HG03432 (cell line): ENCODE data around the gene SH2D6.

ENCODE experiments used
- ATAC-seq: cut with Tn5 transposase; IDR thresholded peaks from one replicate; pipeline ENCODE4 v1.9.1; 2021; ENCODE audit warnings: mild to moderate bottlenecking, moderate library complexity; ENCODE audit not compliant: unreplicated experiment

The SH2D6 gene

DNA sequence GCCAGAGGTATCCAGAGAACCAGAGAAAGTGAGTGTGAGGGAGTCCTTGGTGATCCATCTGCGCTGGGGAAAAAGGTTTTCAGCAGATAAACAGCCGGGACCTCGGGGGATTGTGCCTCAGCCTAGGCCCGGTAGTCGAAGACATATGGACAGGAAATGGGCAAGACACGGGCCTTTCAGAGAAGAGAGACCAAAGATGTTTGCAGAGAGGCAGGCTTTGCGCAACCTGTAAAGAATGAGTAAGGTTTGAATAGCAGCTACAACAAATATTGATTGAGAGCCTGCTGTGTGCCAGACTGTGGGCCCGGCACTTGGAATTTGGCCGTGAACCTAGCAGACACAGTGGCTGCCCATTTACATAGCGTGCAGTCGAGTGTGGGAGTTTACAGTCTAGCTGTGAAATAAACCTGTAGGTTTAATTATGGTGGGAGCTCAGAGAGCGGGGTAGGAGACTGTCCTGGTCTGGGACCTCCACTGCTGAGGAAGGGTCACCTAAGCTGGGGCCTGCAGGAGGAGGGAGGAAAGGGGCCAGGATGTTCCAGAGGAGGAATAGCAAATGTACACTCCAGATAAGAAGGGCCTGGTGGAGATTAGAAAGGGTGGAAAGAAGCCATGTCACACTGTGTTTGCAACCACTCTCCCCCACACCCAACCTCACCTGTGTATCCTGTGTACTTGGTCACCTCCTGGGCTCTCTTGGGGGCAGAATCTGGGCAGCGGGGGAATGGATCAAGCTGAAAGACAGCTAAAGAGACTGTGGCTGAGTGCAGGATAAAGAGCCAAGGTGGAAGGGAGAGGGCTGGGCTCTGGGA is 3.0 kb downstream of the SH2D6 start:
- ATAC-seq, result no peak

- ATAC-seq, result no peak
Measured at GRCh38 chr2:85422072-85422457, 3.6 kb downstream of the SH2D6 start.

GRCh38 chr2:85423525-85423924 is 5.0 kb downstream of the SH2D6 start:
- no peak for ATAC-seq

GRCh38 chr2:85425588-85425987 is 7.1 kb downstream of the SH2D6 start:
- ATAC-seq, result no peak

DNA sequence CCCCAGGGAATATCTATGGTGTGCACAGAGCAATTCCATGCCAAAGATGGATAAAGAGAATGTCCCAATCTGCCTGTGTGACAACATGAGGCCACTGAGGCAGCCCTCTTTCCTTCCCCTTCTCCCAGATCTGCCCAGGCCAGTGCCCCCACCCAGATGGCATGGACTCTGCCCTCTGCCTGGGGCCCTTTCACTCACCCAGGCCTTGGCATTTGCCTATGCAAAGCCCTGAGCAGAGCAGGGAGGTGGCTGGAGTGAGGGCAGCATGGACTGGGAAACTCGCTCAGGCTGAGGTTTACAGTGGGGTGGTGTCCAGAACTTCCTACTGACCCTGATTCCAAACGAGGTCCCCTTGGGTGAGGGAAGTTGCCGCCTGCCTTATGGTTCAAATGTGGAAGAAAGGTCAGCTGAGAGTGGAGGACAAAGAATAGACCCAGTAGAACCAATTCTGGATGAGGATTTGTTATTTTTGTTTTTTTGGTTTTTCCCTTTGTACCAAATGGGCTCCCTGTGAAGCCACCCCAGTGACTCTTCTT is 8.9 kb downstream of the SH2D6 start:
- ATAC-seq, result no peak

GRCh38 chr2:85428343-85428881 is 9.9 kb downstream of the SH2D6 start:
- no peak for ATAC-seq

DNA sequence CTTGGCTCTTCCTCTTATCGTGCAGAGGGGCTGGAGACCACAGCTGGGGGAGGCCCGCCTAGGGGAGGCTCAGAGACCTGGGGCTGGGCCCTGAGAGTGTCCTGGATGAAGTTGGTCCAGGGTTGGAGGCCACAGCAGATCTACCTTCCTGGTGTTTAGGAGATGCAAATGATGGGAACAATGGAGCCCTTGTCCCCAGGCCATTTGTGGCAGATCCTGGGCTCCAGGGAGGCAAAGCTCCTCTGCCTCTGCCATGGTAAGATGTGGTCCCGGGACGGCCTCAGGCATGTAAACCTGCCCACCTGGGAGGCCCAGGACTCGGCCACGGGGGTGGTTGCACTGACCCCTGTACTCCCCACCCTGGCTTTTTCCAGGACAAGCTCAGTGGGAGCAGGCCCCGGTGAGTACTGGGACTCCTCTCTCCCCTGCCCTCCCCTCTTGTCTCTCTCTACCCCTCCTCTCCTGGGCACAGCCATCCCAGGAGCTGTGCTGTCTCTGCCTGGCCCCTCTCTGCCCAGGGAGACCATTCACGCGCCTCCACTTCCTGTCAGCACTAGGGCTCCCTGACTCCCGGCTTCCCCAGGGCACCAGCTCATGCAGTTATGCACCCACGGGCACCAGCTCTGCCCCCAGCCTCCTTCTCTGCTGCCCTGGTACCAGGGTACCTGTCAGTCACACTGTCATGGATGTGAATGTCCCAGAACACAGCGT is 10.9 kb downstream of the SH2D6 start:
- ATAC-seq, result no peak

GRCh38 chr2:85429924-85430289 is 11.4 kb downstream of the SH2D6 start:
- no peak for ATAC-seq

DNA sequence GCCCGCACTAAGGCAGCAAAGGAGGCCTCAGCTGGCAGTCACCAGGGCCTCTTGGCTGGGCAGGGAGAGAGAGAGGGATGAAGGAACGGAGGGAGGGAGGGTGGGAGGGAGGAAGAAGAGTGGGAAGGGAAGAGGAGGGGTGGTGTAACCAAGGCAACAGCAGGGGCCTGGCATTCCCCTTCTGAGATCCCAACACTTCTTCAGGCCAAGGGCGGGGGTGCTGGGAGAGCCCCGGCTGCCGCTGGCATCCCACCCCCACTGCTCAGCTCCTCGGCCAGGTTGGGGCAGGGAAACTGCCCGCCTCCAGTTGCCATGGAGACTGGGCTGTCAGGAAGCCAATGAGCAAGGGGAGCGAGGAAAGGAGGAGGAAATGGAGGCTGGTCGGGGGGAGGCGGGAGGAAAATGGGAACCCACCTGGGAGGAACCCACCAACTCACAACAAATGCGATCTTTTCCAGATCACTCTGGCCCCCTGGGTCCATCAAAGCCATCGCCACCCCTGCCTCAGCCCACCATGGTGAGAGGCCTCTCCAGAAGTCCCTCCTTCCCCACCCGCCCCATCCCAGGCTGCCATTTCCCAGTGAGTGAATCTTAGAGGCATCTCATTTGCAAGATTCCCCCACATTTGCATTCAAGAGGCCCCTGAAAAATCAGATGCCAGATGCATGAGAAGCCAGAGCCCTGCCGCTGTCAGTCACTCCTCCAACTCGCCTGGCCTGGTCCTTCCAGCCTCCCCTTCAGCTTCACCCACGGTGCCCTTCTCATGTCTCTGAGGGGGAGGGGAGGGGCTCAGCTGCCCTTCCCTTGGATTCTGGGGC is 12.4 kb downstream of the SH2D6 start:
- no peak for ATAC-seq

DNA sequence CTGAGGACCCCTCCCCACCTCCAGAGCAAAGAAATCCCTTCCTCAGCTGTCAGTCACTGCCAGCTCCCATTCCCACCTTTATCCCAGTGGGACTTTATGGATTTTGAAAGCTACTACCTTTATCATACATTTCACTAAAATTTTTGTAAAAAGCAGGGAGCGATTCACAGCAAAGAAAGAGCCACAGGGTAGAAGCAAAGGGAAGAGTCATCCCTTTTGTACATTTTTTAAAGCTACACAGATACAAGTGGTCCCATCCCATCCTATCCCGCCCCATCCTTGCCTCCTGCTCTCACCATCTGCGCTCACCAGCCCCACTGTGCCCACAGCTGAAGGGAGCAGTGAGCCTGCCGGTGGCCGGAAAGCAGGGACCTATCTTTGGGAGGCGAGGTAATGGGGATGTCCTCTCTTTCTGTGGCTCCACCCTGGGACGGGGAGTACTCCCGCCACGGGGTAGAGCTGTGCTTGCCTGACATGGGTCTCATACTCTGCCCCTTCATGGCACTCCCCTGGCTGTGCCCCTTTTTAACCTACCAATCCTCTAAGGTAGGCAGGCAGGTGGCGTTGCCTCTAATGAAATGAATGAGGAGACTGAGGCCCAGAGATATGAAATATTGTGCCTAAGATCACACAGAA is 13.2 kb downstream of the SH2D6 start:
- no peak for ATAC-seq

DNA sequence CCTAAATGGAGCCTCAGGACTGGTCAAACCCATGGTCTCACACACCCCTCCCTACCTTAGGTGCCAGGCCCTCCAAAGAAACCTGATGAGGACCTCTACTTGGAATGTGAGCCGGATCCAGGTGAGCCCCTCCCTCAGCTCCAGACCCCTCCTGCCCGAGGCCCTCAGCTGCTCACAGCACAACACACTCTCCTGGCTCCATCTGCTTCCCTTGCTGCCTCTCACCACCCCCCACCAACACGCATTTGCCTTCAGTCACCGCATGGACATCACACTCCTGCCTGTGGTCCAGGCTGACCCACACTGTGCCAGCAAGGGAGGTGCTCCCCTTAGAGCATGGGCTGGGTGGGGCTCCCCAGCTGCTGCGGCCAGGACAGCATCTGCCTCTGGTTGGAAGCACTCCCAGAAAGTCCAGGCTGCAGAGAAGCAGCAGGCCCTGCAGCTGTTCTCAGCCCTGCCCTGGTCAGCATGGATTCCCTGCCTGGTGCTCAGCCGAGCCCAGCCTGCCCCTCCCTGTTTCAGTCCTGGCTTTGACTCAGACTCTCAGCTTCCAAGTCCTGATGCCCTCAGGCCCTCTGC is 15.1 kb downstream of the SH2D6 start:
- no peak for ATAC-seq

- no peak for ATAC-seq
Measured at GRCh38 chr2:85434696-85435095, 16.2 kb downstream of the SH2D6 start.

- ATAC-seq, result no peak
Measured at GRCh38 chr2:85435220-85435958, 16.9 kb downstream of the SH2D6 start.

- ATAC-seq, result no peak
Measured at GRCh38 chr2:85435981-85436835, 17.7 kb downstream of the SH2D6 start.

DNA sequence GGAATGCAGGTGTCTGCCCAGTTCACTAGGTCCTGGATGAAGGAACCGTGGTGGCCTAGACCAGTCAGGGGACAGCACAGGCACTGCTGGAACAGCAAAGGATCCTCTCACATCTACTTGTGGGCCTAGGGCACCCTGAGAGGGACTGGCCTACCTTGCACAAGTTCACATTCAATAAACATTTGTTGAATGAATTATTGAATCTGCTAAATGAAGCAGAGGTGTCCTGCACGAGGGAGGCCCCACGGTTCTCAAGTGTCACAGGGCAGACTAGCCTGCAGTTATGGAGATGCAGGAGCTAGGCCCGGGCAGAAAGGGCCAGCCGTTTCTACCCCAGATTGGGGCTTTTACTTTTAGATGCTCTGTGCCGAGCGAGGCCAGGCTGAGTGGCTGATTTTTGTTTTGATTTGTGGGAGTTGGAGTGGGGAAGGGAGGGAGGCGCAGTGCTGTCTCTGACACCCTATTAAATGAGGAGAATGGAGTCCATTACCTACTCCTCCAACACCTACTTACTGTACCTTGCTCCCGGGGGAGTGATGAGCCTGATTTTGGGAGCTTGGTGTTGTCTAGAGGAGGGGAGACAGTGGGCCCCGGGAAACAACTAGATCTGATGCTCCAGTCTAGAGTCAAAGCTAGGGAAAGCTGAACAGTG is 18.4 kb downstream of the SH2D6 start:
- no peak for ATAC-seq

GRCh38 chr2:85437488-85438200 is 19.1 kb downstream of the SH2D6 start:
- ATAC-seq, result peak; percentile 89

DNA sequence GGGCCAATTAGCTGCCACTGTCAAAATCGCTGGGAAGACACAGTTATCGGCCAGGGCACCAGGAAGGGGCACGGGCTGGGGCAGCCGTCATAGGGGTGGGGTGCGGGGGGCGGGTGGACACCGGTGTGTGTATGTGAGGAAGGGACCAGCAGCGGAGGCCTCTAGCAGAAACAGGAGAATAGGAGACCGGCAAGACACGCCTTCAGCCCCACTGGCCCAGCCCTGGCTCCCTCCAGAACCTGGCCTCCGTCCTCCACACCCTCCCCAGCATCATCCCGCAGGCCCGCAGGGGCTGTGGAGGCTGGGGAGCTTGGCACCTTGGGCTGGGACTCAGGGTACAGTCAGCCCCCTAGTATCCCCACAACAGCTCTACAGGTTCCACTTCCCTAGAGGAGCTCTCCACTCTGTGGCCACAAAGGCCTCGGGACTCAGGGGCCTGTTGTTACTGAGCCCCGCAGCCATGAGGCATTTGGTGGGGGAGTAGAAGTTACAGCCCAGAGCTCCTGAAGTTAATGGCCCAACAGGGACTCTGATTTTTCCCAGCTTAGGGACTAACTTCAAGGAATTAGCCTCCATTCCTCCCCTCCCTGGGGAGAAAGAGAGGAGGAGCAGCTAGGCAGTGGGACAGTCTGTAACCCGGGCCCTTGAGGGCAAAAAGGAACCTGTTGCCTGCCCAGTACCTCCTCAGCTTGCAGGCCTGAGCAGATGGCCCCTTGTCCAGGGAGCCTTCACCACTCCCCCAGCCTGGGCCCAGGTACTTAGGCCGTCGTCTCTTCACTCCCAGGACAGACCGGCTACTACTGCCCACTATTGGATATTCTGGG is 19.9 kb downstream of the SH2D6 start:
- ATAC-seq, result peak; percentile 2
